Subcutaneous abdominal adipose tissue (tissue), 5 donors: ENCODE measurements around the gene FBXO31.
A peak's percentile ranks its signal among the peaks of the same experiment; 100 is the strongest.

Source experiments
- H3K27ac ChIP-seq: one replicate; pipeline ENCODE4 v1.7.0; 2013; ENCODE audit warnings: low read depth, mild to moderate bottlenecking, inconsistent platforms, low read length, moderate library complexity
- H3K27me3 ChIP-seq, 5 donors: one replicate each; pipeline ENCODE4 v1.7.0; 2013; ENCODE audit warnings: low read length in 5 of 5, inconsistent platforms in 1 of 5; ENCODE audit not compliant: control insufficient read depth in 5 of 5, insufficient read depth in 4 of 5
- H3K36me3 ChIP-seq, 5 donors: one replicate each; pipeline ENCODE4 v1.7.0; 2013; ENCODE audit warnings: low read length in 5 of 5; ENCODE audit not compliant: control insufficient read depth in 5 of 5, insufficient read depth in 5 of 5
- H3K4me1 ChIP-seq, 5 donors: one replicate each; pipeline ENCODE4 v1.7.0; 2013; ENCODE audit warnings: low read length in 5 of 5, mild to moderate bottlenecking in 3 of 5, moderate library complexity in 1 of 5; ENCODE audit not compliant: control insufficient read depth in 5 of 5, insufficient read depth in 5 of 5
- H3K4me3 ChIP-seq, 5 donors: one replicate each; pipeline ENCODE4 v1.7.0; 2013; ENCODE audit warnings: low read length in 5 of 5, low read depth in 1 of 5
- H3K9ac ChIP-seq, 5 donors: one replicate each; pipeline ENCODE4 v1.7.0; 2013; ENCODE audit warnings: low read length in 5 of 5, mild to moderate bottlenecking in 4 of 5, moderate library complexity in 3 of 5
- H3K9me3 ChIP-seq, 5 donors: one replicate each; pipeline ENCODE4 v1.7.0; 2013; ENCODE audit warnings: low read length in 5 of 5; ENCODE audit not compliant: control insufficient read depth in 5 of 5
- donor health status: healthy.
- donor health status: healthy.
- donor health status: healthy.
- donor health status: healthy.
- donor health status: healthy.

Gene FBXO31

GRCh38 chr16:87330646-87331045, 52.9 kb downstream of the FBXO31 start:
- Histone ChIP-seq H3K27ac (no peak overlapping the region), H3K4me3 (no peak overlapping the region), H3K36me3 (peaks cover 0 to 83% (median 70%) of the 10 kb centered on the region in 5 donors), H3K9me3 (no peaks in the 10 kb centered on the region), H3K27me3 (peaks cover 0 to 2% (median 0%) of the 10 kb centered on the region in 5 donors), H3K4me1 (peaks cover 0 to 65% (median 6%) of the 10 kb centered on the region in 5 donors), H3K9ac (peak overlapping the region in 1 of 5 donors; percentile 73)

- Histone ChIP-seq H3K4me3 (no peak overlapping the region), H3K9me3 (no peaks in the 10 kb centered on the region), H3K9ac (no peak overlapping the region), H3K27me3 (peaks cover 0 to 2% (median 0%) of the 10 kb centered on the region in 5 donors), H3K4me1 (peaks cover 0 to 69% (median 10%) of the 10 kb centered on the region in 5 donors), H3K27ac (no peak overlapping the region), H3K36me3 (peaks cover 0 to 79% (median 66%) of the 10 kb centered on the region in 5 donors)
Observed at GRCh38 chr16:87330257-87330624, 53.3 kb downstream of the FBXO31 start.

- Histone ChIP-seq H3K9ac (no peak overlapping the region), H3K36me3 (peaks cover 0 to 73% (median 60%) of the 10 kb centered on the region in 5 donors), H3K27me3 (peaks cover 0 to 2% (median 0%) of the 10 kb centered on the region in 5 donors), H3K4me1 (peaks cover 2 to 75% (median 15%) of the 10 kb centered on the region in 5 donors), H3K27ac (no peak overlapping the region), H3K9me3 (no peaks in the 10 kb centered on the region), H3K4me3 (no peak overlapping the region)
Observed at GRCh38 chr16:87329436-87330256, 53.9 kb downstream of the FBXO31 start.

GRCh38 chr16:87328846-87329245, 54.7 kb downstream of the FBXO31 start:
- Histone ChIP-seq H3K27ac (no peak overlapping the region), H3K27me3 (no peaks in the 10 kb centered on the region), H3K9ac (no peak overlapping the region), H3K36me3 (peaks cover 0 to 65% (median 52%) of the 10 kb centered on the region in 5 donors), H3K4me1 (peaks cover 3 to 81% (median 18%) of the 10 kb centered on the region in 5 donors), H3K4me3 (no peak overlapping the region), H3K9me3 (no peaks in the 10 kb centered on the region)

GRCh38 chr16:87327798-87328495, 55.6 kb downstream of the FBXO31 start:
- no peak overlapping the region for H3K27ac ChIP-seq
- H3K4me1 ChIP-seq = peaks cover 3 to 87% (median 18%) of the 10 kb centered on the region in 5 donors
- no peaks in the 10 kb centered on the region for H3K9me3 ChIP-seq
- H3K36me3 ChIP-seq = peaks cover 0 to 56% (median 43%) of the 10 kb centered on the region in 5 donors
- H3K9ac ChIP-seq = no peak overlapping the region
- H3K27me3 ChIP-seq = no peaks in the 10 kb centered on the region
- H3K4me3 ChIP-seq = no peak overlapping the region

GRCh38 chr16:87326151-87326571, 57.4 kb downstream of the FBXO31 start:
- H3K27ac ChIP-seq = peak overlapping the region; percentile 30
- no peak overlapping the region for H3K9ac ChIP-seq
- H3K4me3 ChIP-seq = no peak overlapping the region
- no peaks in the 10 kb centered on the region for H3K9me3 ChIP-seq
- H3K27me3 ChIP-seq = no peaks in the 10 kb centered on the region
- peaks cover 0 to 41% (median 30%) of the 10 kb centered on the region in 5 donors for H3K36me3 ChIP-seq
- peaks cover 3 to 70% (median 18%) of the 10 kb centered on the region in 5 donors for H3K4me1 ChIP-seq

- Histone ChIP-seq H3K36me3 (peaks cover 0 to 34% (median 23%) of the 10 kb centered on the region in 5 donors), H3K27me3 (no peaks in the 10 kb centered on the region), H3K27ac (no peak overlapping the region)
Observed at GRCh38 chr16:87325423-87325858, 58.1 kb downstream of the FBXO31 start.

GRCh38 chr16:87324411-87325275, 58.9 kb downstream of the FBXO31 start:
- Histone ChIP-seq H3K9me3 (no peaks in the 10 kb centered on the region), H3K36me3 (peaks cover 0 to 26% (median 15%) of the 10 kb centered on the region in 5 donors), H3K27me3 (no peaks in the 10 kb centered on the region), H3K27ac (no peak overlapping the region), H3K4me1 (peaks cover 0 to 62% (median 18%) of the 10 kb centered on the region in 5 donors), H3K4me3 (no peak overlapping the region), H3K9ac (no peak overlapping the region)

More at GRCh38 chr16:87325423-87325858, 58.1 kb downstream of the FBXO31 start:
- Histone ChIP-seq H3K4me1 (peaks cover 0 to 69% (median 18%) of the 10 kb centered on the region in 5 donors), H3K9me3 (no peaks in the 10 kb centered on the region), H3K9ac (no peak overlapping the region), H3K4me3 (no peak overlapping the region)

GRCh38 chr16:87323727-87324410, 59.7 kb downstream of the FBXO31 start:
- Histone ChIP-seq H3K9ac (no peak overlapping the region), H3K27me3 (no peaks in the 10 kb centered on the region)

More at GRCh38 chr16:87323727-87324410, 59.7 kb downstream of the FBXO31 start:
- Histone ChIP-seq H3K4me1 (peaks cover 0 to 54% (median 18%) of the 10 kb centered on the region in 5 donors), H3K4me3 (no peak overlapping the region), H3K27ac (no peak overlapping the region), H3K9me3 (no peaks in the 10 kb centered on the region), H3K36me3 (peaks cover 0 to 18% (median 11%) of the 10 kb centered on the region in 5 donors)
